Body of pancreas (tissue), 4 donors: ENCODE results near the gene CYTH3. TPM values are rescaled to one million over a fixed set of nuclear protein-coding genes. Genes with fewer than 3 reads are reported as not detected.
A peak's percentile ranks its signal among the peaks of the same experiment; 100 is the strongest.

ENCODE experiments used
- ATAC-seq: fragments of 150-250 bp; one replicate; pipeline ENCODE4 v1.9.1; 2016
- DNase-seq, 4 donors: peaks; one replicate each; pipeline ENCODE4 v3.0.0-alpha.2; 2019
- H3K27ac ChIP-seq, 4 donors: fragments of 200-600 bp; sonication (generic); 1 replicate in 3 of 4; 2 replicates in 1 of 4; pipeline versions ENCODE4 v1.5.1 to v1.6.1; 2016 to 2019; ENCODE audit warnings: mild to moderate bottlenecking in 1 of 4, mixed read lengths in 1 of 4, moderate library complexity in 1 of 4
- H3K27me3 ChIP-seq, 2 donors: fragments of 200-600 bp; sonication (generic); one replicate each; pipeline ENCODE4 v1.6.0; 2016; ENCODE audit warnings: mild to moderate bottlenecking in 1 of 2
- H3K36me3 ChIP-seq, 2 donors: fragments of 200-600 bp; sonication (generic); replicated peaks in 1 of 2; 2 replicates each; pipeline ENCODE4 v1.5.1; 2016; ENCODE audit warnings: low read depth in 2 of 2; ENCODE audit not compliant: insufficient read depth in 1 of 2
- H3K4me1 ChIP-seq: fragments of 200-600 bp; sonication (generic); one replicate; pipeline ENCODE4 v1.6.0; 2016
- H3K4me3 ChIP-seq, 2 donors: fragments of 200-600 bp; sonication (generic); 1 replicate in 1 of 2; 2 replicates in 1 of 2; pipeline ENCODE4 v1.5.1; 2016 to 2019
- H3K9me3 ChIP-seq, 3 donors: fragments of 200-600 bp; sonication (generic); 1 replicate in 2 of 3; 2 replicates in 1 of 3; pipeline ENCODE4 v1.5.1; 2016
- POLR2A ChIP-seq, 3 donors: fragments of 450-650 bp; IDR thresholded peaks; one replicate each; pipeline ENCODE4 v1.6.1; 2016; ENCODE audit warnings: antibody characterized with exemption in 3 of 3, mild to moderate bottlenecking in 2 of 3
- WGBS, 2 donors: methylation state at CpG; one replicate each; pipeline ENCODE4 v1.1.5; 2017; 5-methylcytosine and 5-hydroxymethylcytosine counted together
- intact Hi-C: fragments of 100-400 bp; cut with DNase I; formaldehyde crosslinking; loops from one replicate; pipeline ENCODE4 v1.15.1; 2023
- total RNA-seq, 2 donors: library from RNA; depleted of rRNA; stranded (reverse); fragments of >200 nt; gene quantifications; one replicate each; pipeline ENCODE4 v1.1.0, GENCODE V29; 2016
- TF ChIP-seq, protein P1 (sequence below), 7 experiments: fragments of 450-650 bp in 4 of 7; fragments of 200-600 bp in 3 of 7; sonication (generic) in 3 of 7; IDR thresholded peaks; one replicate each; pipeline ENCODE4 v1.5.1; 2016 to 2019; ENCODE audit warnings: antibody characterized with exemption in 7 of 7

CYTH3 gene
- total RNA-seq, 2 donors from 2014 or later = 14.0 to 18.8 TPM

GRCh38 chr7:6164491-6164890, 107.9 kb downstream of the CYTH3 start:
- intact Hi-C loops = no loop called here
- DNase-seq (peak in 1 of 4 donors; percentile 15), ATAC-seq (no peak)
- Histone ChIP-seq H3K36me3 (no peaks in the 10 kb centered on the region), H3K27ac (no peak overlapping the region), H3K4me1 (no peaks in the 10 kb centered on the region), H3K27me3 (no peaks in the 10 kb centered on the region), H3K9me3 (no peaks in the 10 kb centered on the region), H3K4me3 (no peak overlapping the region)
- 91 to 92% methylated on average over 22 to 28 of the region's 28 CpGs for WGBS, 2 donors
- TF ChIP-seq POLR2A (IDR thresholded peaks at IDR 0.05) = no peak
- TF ChIP-seq, protein P1, sequence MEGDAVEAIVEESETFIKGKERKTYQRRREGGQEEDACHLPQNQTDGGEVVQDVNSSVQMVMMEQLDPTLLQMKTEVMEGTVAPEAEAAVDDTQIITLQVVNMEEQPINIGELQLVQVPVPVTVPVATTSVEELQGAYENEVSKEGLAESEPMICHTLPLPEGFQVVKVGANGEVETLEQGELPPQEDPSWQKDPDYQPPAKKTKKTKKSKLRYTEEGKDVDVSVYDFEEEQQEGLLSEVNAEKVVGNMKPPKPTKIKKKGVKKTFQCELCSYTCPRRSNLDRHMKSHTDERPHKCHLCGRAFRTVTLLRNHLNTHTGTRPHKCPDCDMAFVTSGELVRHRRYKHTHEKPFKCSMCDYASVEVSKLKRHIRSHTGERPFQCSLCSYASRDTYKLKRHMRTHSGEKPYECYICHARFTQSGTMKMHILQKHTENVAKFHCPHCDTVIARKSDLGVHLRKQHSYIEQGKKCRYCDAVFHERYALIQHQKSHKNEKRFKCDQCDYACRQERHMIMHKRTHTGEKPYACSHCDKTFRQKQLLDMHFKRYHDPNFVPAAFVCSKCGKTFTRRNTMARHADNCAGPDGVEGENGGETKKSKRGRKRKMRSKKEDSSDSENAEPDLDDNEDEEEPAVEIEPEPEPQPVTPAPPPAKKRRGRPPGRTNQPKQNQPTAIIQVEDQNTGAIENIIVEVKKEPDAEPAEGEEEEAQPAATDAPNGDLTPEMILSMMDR (IDR thresholded peaks at IDR 0.05) = no peak

DNA sequence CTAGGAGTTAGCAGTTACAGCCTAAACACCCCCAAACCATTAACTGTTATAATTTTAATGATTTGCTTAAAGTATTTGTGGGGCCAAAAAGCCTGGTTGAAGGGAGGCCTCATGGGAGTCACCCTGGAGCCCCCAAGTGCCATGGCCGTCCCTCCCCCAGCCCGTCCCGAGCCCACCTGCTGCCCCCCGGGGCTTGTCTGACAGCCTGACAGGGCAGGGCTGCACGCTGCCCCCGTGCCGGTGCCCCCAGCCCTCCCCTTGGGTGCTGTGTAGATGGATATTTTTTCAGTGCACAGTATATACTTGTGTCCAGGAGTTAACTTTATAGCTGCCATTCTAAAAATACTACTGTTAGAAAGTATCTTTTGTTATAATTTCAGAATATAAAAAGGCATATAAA, 108.4 kb downstream of the CYTH3 start:
- ATAC-seq (no peak), DNase-seq (no peak)
- no peaks in the 10 kb centered on the region for H3K4me1 ChIP-seq
- no peak for TF ChIP-seq POLR2A (IDR thresholded peaks at IDR 0.05)
- TF ChIP-seq, protein P1 (IDR thresholded peaks at IDR 0.05) = no peak
- no peaks in the 10 kb centered on the region for H3K27me3 ChIP-seq
- intact Hi-C loops = no loop called here
- H3K9me3 ChIP-seq = no peaks in the 10 kb centered on the region
- H3K36me3 ChIP-seq = no peaks in the 10 kb centered on the region
- H3K4me3 ChIP-seq = no peak overlapping the region
- no peak overlapping the region for H3K27ac ChIP-seq
- 81 to 100% methylated on average over 5 to 7 of the region's 7 CpGs for WGBS, 2 donors

- no peak for DNase-seq
Observed at GRCh38 chr7:6163402-6163801, 109.0 kb downstream of the CYTH3 start.

GRCh38 chr7:6162650-6163366, 109.6 kb downstream of the CYTH3 start:
- no peak for DNase-seq
- no peak for ATAC-seq
- TF ChIP-seq, protein P1 (IDR thresholded peaks at IDR 0.05) = no peak
- no peak for TF ChIP-seq POLR2A (IDR thresholded peaks at IDR 0.05)
- no peaks in the 10 kb centered on the region for H3K27me3 ChIP-seq
- H3K4me1 ChIP-seq = no peaks in the 10 kb centered on the region
- H3K36me3 ChIP-seq = peaks cover 0 to 3% of the 10 kb centered on the region in 2 donors
- H3K4me3 ChIP-seq = no peak overlapping the region
- 89 to 90% methylated on average over 15 to 18 of the region's 18 CpGs for WGBS, 2 donors
- H3K9me3 ChIP-seq = no peaks in the 10 kb centered on the region
- no peak overlapping the region for H3K27ac ChIP-seq
- intact Hi-C loops = no loop called here

More at GRCh38 chr7:6163402-6163801, 109.0 kb downstream of the CYTH3 start:
- no peaks in the 10 kb centered on the region for H3K9me3 ChIP-seq
- H3K4me1 ChIP-seq = no peaks in the 10 kb centered on the region
- H3K27ac ChIP-seq = no peak overlapping the region
- no peaks in the 10 kb centered on the region for H3K27me3 ChIP-seq
- H3K4me3 ChIP-seq = no peak overlapping the region
- intact Hi-C loops = no loop called here
- 92% methylated on average over 8 to 16 of the region's 17 CpGs for WGBS, 2 donors
- ATAC-seq = no peak
- no peak for TF ChIP-seq POLR2A (IDR thresholded peaks at IDR 0.05)
- TF ChIP-seq, protein P1 (IDR thresholded peaks at IDR 0.05) = no peak
- no peaks in the 10 kb centered on the region for H3K36me3 ChIP-seq

- no peak for TF ChIP-seq POLR2A (IDR thresholded peaks at IDR 0.05)
- TF ChIP-seq, protein P1 (IDR thresholded peaks at IDR 0.05) = no peak
- no peak overlapping the region for H3K27ac ChIP-seq
- H3K9me3 ChIP-seq = no peaks in the 10 kb centered on the region
- 85 to 89% methylated on average over 8 of the region's 8 CpGs for WGBS, 2 donors
- no peak overlapping the region for H3K4me3 ChIP-seq
- ATAC-seq (peak; percentile 56), DNase-seq (peak in 1 of 4 donors; percentile 33)
- peaks cover 0 to 4% of the 10 kb centered on the region in 2 donors for H3K36me3 ChIP-seq
- no peaks in the 10 kb centered on the region for H3K4me1 ChIP-seq
- no peaks in the 10 kb centered on the region for H3K27me3 ChIP-seq
- intact Hi-C loops = no loop called here
Observed at GRCh38 chr7:6162331-6162620, 110.1 kb downstream of the CYTH3 start.
